GM12891 (cell line): ENCODE results near the gene SNX32.

Experiments used
- PAX5 ChIP-seq: IDR thresholded peaks from 2 replicates; pipeline ENCODE4 v1.6.1; 2011; ENCODE audit warnings: low read length, moderate library complexity, mild to moderate bottlenecking; ENCODE audit not compliant: insufficient read depth, severe bottlenecking
- POLR2A ChIP-seq: IDR thresholded peaks from 2 replicates; pipeline ENCODE4 v1.6.1; 2011; ENCODE audit warnings: low read depth, low read length, control low read depth
- POLR2AphosphoS5 ChIP-seq: IDR thresholded peaks from 2 replicates; pipeline ENCODE4 v1.6.1; 2011; ENCODE audit warnings: low read depth, low read length, control low read depth
- POU2F2 ChIP-seq: IDR thresholded peaks from 2 replicates; pipeline ENCODE4 v1.6.1; 2011; ENCODE audit warnings: low read depth, mild to moderate bottlenecking, control low read depth, low read length, moderate library complexity
- SPI1 ChIP-seq: IDR thresholded peaks from 2 replicates; pipeline ENCODE4 v1.6.1; 2011; ENCODE audit warnings: low read depth, low read length, control low read depth
- TAF1 ChIP-seq: IDR thresholded peaks from 2 replicates; pipeline ENCODE4 v1.6.1; 2011; ENCODE audit warnings: low read depth, low read length, control low read depth

DNA sequence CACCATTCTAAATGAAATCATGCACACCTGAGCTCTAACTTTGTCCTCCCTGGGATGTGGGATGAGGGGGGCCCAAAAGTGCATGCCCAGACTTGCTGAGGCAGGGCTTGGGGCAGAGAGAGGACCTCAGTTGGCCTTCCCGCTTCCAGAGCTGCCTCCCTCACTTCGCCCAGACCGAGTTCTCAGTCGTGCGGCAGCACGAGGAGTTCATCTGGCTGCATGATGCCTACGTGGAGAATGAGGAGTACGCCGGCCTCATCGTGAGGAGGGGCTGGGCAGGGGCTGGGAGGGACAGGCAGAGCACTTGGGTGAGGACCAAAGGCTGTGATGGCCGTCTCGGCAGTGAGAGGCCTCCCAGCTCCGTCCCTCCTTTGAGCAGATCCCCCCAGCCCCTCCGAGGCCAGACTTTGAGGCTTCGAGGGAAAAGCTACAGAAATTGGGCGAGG, 16.0 kb downstream of the SNX32 start:
- TF ChIP-seq POLR2AphosphoS5 (peak; percentile 14; the same call in 1 of the 2 replicates), POLR2A (0 out of 2 replicates have a peak, but pooled peaks have one; percentile 8), TAF1 (no peak), PAX5 (no peak), SPI1 (no peak), POU2F2 (no peak)
